MM.1S (cell line): ENCODE measurements around the gene SERTAD2.

Experiments used
- DNase-seq: peaks from one replicate; pipeline ENCODE4 v3.0.0-alpha.2; 2015
- H2AFZ ChIP-seq: fragments of 300-600 bp; sonication (generic); 2 replicates; pipeline ENCODE4 v1.6.0; 2016; ENCODE audit warnings: antibody characterized with exemption, low read length
- H3F3A ChIP-seq: fragments of 300-600 bp; sonication (generic); 2 replicates; pipeline ENCODE4 v1.6.1; 2016; ENCODE audit warnings: mild to moderate bottlenecking, antibody characterized with exemption, low read length, moderate library complexity, mixed read lengths; ENCODE audit not compliant: insufficient read depth
- H3K27ac ChIP-seq: fragments of 300-600 bp; sonication (generic); 2 replicates; pipeline ENCODE4 v1.5.1; 2016; ENCODE audit warnings: mild to moderate bottlenecking, low read length
- H3K27me3 ChIP-seq: fragments of 300-600 bp; sonication (generic); replicated peaks from 2 replicates; pipeline ENCODE4 v1.6.0; 2016; ENCODE audit warnings: low read length; ENCODE audit not compliant: insufficient read depth
- H3K36me3 ChIP-seq: fragments of 300-600 bp; sonication (generic); replicated peaks from 2 replicates; pipeline ENCODE4 v1.6.1; 2016; ENCODE audit warnings: mild to moderate bottlenecking, low read length, mixed read lengths; ENCODE audit not compliant: insufficient read depth
- H3K4me1 ChIP-seq: fragments of 300-600 bp; sonication (generic); 2 replicates; pipeline ENCODE4 v1.6.1; 2016; ENCODE audit warnings: low read length, mixed read lengths
- H3K4me2 ChIP-seq: fragments of 300-600 bp; sonication (generic); 2 replicates; pipeline ENCODE4 v1.6.0; 2016; ENCODE audit warnings: low read depth, low read length
- H3K4me3 ChIP-seq: fragments of 300-600 bp; sonication (generic); 2 replicates; pipeline ENCODE4 v1.5.1; 2016; ENCODE audit warnings: low read length, mixed read lengths
- H3K79me2 ChIP-seq: fragments of 300-600 bp; sonication (generic); 2 replicates; pipeline ENCODE4 v1.6.1; 2016; ENCODE audit warnings: mixed run types, low read length, mixed read lengths
- H3K9ac ChIP-seq: fragments of 300-600 bp; sonication (generic); 2 replicates; pipeline ENCODE4 v1.6.1; 2016; ENCODE audit warnings: low read length, mixed read lengths
- H3K9me2 ChIP-seq: fragments of 300-600 bp; sonication (generic); replicated peaks from 2 replicates; pipeline ENCODE4 v1.6.1; 2016; ENCODE audit warnings: mild to moderate bottlenecking, low read length, mixed read lengths; ENCODE audit not compliant: insufficient read depth
- H3K9me3 ChIP-seq: fragments of 300-600 bp; sonication (generic); replicated peaks from 2 replicates; pipeline ENCODE4 v1.6.1; 2016; ENCODE audit warnings: mild to moderate bottlenecking, low read length, mixed read lengths; ENCODE audit not compliant: insufficient read depth
- H4K20me1 ChIP-seq: fragments of 300-600 bp; sonication (generic); 2 replicates; pipeline ENCODE4 v1.6.1; 2016; ENCODE audit warnings: mild to moderate bottlenecking, low read length, moderate library complexity, mixed read lengths; ENCODE audit not compliant: insufficient read depth
- EZH2phosphoT487 ChIP-seq: fragments of 300-600 bp; sonication (generic); IDR thresholded peaks from 2 replicates; pipeline ENCODE4 v1.6.1; 2018; ENCODE audit warnings: antibody characterized with exemption, low read length
- TF ChIP-seq, protein P1 (sequence below): fragments of 300-600 bp; sonication (generic); IDR thresholded peaks from 2 replicates; pipeline ENCODE4 v1.5.1; 2016; ENCODE audit warnings: antibody characterized with exemption, low read length, mixed read lengths

Gene SERTAD2

GRCh38 chr2:64581777-64582539 is 71.8 kb downstream of the SERTAD2 start:
- Histone ChIP-seq H3K9me2 (no peaks in the 10 kb centered on the region), H3K4me2 (peak overlapping the region; percentile 46), H2AFZ (no peak overlapping the region), H3K9ac (no peak overlapping the region), H3K79me2 (0 out of 2 replicates have a peak, but pooled peaks cover 5% of the 10 kb centered on the region), H3K27ac (peak overlapping the region; percentile 40; the same call in 1 of the 2 replicates), H4K20me1 (no peaks in the 10 kb centered on the region), H3F3A (peaks cover 49% of the 10 kb centered on the region), H3K27me3 (no peaks in the 10 kb centered on the region), H3K9me3 (no peaks in the 10 kb centered on the region), H3K4me1 (peaks cover 47% of the 10 kb centered on the region), H3K36me3 (peaks cover 9% of the 10 kb centered on the region; the same call in 1 of the 2 replicates), H3K4me3 (peak overlapping the region; percentile 9; the same call in 1 of the 2 replicates)
- no peak for DNase-seq
- TF ChIP-seq EZH2phosphoT487, result no peak
- TF ChIP-seq, protein P1, sequence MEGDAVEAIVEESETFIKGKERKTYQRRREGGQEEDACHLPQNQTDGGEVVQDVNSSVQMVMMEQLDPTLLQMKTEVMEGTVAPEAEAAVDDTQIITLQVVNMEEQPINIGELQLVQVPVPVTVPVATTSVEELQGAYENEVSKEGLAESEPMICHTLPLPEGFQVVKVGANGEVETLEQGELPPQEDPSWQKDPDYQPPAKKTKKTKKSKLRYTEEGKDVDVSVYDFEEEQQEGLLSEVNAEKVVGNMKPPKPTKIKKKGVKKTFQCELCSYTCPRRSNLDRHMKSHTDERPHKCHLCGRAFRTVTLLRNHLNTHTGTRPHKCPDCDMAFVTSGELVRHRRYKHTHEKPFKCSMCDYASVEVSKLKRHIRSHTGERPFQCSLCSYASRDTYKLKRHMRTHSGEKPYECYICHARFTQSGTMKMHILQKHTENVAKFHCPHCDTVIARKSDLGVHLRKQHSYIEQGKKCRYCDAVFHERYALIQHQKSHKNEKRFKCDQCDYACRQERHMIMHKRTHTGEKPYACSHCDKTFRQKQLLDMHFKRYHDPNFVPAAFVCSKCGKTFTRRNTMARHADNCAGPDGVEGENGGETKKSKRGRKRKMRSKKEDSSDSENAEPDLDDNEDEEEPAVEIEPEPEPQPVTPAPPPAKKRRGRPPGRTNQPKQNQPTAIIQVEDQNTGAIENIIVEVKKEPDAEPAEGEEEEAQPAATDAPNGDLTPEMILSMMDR, result no peak
